Superior temporal gyrus (tissue), 1 donor: ENCODE measurements around the gene ADPRH.
"Not testable (repeated sequence)": the region's sequence is repeated elsewhere in the genome, so short reads cannot be mapped to it uniquely, and the experiment has no call there.

Source experiments
- DNase-seq: peaks from one replicate; pipeline ENCODE4 v3.0.0-alpha.2; 2016; ENCODE audit errors: extremely low spot score

Gene ADPRH

DNA sequence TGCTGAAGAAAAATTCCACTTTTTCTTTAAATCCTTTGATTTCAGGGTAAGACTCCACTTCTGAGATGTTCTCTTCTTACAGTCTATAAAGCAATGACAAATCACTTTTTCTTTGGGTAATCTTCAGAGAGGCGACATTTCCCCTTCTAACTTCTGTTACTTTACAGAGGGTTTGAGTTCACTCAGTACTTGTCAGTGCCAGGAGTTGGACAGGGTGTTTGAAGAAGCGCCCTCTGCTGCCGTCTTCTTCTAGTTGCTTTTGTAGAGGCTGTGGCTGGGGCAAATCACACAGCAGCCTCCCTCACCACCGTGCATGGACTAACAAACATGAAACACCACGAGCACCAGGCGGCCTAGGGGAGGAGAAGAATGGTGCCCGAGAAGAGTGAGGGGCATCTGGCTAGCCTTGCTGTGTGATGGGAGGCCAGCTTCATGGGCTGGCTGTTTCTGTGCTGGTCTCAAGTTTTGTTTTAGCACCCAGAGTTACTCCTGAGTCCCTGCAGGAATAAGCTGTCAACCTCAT is 19.8 kb upstream of the ADPRH start, which contains the start of gene CD80:
Gene CD80, minus strand, starts transcription at position 174 of the 523 bp plus-strand sequence. CDS start 1,886 bp downstream, outside the sequence.
- no peak for DNase-seq

DNA sequence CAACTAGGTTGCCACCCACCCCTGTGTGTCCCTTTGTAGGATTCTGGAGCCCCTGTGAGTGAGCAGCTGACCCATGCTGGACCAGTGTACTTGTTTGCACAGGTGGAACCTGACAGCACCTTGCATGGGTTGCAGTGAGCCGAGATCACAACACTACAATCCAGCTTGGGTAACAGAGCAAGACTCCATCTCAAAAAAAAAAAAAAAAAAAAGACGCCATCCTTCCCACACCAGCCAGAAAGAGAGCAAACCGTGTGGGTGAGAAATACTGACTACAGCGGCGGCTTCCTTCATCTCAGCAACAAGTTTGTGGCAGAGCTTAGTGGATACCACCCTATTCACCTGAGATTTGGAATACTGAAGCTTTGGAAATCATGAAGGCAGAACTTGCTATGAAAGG is 19.1 kb upstream of the ADPRH start:
- no peak for DNase-seq

DNA sequence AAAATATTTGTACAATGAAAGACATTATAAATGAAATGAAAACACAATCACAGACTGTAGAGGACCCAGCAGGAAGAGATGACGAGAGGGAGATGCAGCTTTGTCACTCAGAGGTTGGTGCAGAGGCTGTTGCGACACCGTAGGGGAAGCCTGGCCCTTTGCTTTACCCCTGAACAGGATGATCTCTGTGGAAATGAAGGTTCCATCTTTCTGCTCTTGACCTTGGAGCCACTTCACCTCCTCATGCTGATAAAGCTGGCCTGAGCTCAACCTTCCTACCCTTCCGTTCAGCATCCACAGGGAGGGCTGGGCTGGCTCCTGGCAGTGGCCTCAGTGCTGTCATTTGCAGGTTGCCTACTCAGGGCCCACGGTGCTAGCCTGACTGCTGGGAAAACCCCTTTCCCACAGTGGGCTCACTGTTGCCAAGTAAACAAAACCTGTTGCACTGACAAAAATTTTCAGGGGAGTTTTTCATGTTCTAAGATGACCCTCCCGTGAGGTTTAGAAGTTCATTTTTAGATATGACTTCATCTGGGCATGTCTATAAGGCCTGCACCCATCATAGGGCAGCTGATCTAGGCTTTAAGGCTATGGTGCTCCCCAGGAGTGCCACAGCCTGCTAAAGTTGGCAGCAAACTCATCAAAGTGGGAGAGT is 16.9 kb upstream of the ADPRH start:
- DNase-seq, result no peak

DNA sequence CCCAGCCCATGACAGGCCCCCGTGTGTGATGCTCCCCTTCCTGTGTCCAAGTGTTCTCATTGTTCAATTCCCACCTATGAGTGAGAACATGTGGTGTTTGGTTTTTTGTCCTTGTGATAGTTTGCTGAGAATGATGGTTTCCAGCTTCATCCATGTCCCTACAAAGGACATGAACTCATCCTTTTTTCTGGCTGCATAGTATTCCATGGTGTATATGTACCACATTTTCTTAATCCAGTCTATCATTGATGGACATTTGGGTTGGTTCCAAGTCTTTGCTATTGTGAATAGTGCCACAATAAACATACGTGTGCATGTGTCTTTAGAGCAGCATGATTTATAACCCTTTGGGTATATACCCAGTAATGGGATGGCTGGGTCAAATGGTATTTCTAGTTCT is 16.0 kb upstream of the ADPRH start:
- DNase-seq, result not testable (repeated sequence)

DNA sequence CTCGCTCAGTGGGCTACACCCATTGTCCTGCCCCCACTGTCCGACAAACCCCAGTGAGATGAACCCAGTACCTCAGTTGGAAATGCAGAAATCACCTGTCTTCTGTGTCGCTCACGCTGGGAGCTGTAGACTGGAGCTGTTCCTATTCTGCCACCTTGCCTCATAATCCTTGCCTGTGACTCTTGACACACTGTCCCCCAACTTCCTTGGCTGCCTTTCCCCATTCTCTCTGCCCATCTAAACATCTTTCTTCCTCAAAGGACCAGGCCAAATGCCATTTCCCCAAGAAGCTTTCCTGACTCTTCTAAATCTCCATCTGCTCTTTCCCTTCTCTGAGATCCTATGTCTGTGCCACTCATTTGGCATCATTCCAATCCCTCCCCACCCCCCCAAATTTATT is 10.1 kb upstream of the ADPRH start:
- DNase-seq, result no peak

DNA sequence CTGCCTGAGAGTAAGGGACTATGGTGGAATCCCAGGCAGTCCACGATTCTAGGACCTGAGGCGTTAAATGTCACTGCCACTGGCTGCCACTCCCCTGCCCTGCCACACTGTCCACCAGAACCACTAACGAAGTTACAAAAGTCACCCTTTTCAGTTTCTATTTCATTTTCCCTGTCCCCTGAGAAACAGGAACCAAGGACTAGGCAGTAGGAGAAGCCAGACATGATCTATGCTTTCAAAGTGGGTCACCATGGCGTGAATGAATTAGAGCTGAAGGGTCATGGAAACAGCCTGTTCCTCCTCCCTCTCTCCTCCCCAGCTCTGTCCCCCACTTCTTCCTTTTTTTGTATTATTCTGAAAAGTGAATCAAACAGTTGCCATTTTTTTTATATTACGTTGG is 9.1 kb upstream of the ADPRH start:
- DNase-seq, result no peak

DNA sequence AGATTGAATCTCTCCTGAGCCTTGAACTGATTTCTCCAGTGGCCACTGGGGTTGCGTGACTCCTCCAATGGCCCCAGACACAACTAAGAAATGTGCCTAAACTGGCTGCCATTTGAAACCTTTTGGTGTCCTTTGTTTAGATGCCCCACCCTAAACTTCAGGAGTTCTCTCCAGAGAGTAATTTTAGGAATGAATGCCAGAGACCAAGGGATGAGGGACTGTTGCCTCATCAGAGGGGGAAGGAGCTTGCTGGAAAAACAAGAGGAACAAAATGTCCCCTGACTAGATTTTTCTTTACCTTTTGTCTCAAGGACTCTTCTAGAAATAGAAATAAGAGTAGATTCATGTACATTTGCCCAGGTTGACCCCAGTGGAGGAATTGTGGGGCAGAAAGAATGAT is 8.1 kb upstream of the ADPRH start:
- DNase-seq, result no peak

DNA sequence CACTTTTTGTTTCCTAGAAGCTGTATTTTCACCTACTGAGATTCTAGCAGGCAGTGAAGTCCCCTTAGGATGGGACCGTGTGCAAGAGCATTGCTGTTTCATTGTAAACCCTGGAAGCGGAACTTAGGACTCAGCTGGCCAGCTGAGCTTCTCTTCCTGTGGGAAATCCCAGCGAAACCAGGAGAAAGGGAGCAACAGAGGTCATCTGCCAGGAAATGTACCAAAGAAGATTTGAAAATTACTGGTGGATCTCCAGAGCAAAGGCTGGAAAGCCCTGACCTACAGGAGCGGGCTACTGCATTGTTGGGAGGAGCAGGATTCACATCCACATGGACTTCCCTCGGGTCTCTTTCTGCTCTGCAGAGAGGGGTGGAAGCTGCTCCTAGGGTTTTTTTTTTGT is 7.6 kb upstream of the ADPRH start:
- no peak for DNase-seq

DNA sequence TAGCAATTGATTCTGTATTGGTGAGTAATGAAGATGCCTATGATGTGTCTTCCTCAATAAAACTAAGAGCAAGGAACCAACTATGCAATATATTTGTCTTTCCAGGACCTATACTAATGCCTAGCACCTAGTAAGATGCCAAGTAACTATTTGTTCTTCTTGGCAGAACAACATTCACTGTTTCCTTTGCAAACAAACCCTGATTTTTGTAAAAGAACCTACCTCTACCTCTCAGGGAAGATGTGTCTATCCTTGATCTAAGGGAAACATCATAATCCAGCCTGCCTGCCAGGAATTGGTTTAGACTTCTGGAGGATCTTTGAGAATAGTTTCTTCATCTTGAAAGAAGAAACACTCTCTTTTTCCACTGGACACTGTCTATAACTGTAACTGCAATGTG is 3.8 kb upstream of the ADPRH start:
- no peak for DNase-seq

DNA sequence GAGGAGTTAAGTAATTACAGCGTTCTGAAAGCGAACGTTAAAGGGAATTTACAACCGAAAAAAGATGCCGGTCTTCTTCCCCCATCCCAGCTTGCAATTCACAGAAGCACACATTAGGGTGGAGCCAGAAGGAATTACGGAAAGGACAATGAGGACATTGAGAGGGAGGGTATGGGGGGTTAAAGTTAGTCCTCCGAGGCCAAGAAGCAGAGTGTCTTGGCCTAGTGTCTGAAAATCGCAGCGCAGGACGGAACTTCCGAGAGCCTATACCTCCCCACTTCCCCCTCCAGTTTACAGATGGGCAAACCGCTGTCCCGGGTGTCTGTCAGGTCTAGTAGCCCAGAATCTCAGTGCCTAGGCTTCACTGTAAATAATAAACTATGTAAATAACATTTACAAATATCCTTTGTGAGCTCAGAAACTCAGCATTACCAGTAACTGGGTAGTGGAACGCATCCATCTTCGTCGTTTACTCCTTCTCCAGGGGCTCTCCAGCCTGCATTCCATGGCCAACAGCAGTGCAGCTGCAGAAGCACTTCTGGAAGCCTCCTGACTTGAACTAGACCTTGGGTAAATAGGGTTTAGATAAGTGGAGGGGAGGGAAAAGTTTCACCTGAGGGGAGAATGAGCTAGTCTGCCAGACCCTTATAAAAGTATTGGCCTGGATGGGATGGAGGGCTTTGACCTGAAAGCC is 922 bp downstream of the ADPRH start:
- no peak for DNase-seq

DNA sequence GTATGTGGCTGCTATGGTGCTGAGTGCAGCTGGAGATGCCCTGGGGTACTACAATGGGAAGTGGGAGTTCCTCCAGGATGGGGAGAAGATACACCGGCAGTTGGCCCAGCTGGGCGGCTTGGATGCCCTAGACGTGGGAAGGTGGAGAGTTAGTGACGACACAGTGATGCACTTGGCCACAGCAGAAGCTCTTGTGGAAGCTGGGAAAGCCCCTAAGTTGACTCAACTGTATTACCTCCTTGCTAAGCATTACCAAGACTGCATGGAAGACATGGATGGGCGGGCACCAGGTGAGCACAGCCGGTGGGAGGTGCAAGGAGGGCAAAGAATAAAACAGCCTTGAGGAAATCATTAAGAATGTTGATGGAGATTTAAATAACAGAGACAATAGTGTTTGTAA is 2.9 kb downstream of the ADPRH start:
- DNase-seq, result no peak

DNA sequence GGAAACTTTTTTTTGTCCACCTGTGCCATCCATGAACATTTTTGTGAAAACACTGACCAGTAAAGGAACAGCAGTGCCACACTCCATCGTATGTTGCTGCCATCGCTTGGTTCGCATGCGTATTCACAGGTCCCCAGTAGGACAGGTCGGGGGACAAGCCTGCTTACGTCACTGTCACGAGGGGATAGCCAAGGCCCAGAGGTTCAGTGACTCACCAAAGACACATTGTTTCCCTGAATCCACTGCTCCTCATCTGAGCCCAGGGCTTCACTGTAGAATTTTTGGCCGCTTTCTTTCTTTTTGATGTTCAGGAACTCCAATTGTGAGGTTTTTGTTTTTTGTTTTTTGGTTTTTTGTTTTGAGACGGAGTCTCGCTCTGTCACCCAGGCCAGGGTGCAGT is 5.9 kb downstream of the ADPRH start:
- no peak for DNase-seq

DNA sequence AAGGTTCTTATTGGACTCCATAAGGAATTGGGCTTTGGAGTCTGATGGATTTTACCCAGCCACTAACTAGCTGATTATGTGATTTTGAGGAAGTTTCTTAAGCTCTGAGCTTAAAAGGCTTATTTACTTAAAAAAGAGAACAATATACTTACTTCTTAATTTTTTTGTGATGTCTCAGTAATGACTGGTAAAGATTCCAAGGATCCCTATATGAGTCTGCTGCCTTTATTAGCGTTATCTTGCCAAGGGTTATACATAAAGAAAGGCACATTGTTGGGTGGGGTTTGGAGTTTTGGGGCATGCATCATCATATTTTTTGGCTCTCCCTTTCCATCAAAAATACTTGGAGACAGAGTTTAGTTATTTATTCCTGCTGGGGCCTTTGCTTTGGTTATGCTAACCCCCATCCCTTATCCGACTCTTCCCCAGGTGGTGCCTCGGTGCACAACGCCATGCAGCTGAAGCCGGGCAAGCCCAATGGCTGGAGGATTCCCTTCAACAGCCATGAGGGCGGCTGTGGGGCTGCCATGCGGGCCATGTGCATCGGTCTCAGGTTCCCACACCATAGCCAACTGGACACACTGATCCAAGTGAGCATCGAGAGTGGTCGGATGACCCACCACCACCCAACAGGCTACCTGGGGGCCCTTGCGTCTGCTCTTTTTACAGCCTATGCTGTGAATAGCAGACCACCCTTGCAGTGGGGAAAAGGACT is 6.7 kb downstream of the ADPRH start:
- no peak for DNase-seq

DNA sequence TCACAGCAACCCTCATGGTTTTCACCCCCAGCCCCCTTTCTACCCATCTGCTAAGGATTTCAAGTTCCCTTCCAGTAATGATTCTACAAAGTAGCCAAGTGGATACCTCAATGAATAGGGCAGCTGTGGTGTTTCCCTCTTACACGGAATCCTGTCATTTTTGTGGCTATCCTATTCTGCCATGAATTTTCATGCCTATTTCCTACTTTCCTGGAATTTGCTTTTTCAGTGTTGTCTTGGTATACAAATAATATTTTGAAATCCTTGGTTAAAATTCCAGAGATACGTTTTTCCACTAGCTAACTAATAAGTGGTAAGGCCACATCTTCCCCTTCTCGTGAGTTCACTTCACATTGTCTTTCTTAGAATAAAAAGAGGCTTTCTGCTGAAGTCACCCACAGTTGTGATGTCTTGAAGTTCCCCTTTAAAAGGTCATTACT is 7.5 kb downstream of the ADPRH start:
- DNase-seq, result no peak

DNA sequence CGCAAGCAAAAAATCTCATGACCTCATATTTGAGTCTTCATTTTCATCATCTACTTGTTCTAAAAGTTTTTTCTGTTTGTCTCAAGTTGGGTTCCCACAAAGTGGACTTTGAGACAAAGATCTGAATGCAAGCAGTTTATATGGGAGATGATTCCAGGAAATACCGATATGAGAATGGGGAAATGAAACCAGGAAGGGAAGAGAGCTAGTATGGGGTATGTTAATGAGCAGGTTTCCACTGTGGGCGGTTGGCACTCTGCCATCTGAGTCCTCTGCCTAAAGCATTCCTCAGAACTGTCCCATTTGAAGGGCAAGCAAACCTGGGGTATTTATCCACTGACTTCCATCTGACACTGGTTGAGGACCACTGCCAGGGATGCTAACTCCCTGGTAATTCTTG is 8.8 kb downstream of the ADPRH start:
- DNase-seq, result peak; percentile 30

DNA sequence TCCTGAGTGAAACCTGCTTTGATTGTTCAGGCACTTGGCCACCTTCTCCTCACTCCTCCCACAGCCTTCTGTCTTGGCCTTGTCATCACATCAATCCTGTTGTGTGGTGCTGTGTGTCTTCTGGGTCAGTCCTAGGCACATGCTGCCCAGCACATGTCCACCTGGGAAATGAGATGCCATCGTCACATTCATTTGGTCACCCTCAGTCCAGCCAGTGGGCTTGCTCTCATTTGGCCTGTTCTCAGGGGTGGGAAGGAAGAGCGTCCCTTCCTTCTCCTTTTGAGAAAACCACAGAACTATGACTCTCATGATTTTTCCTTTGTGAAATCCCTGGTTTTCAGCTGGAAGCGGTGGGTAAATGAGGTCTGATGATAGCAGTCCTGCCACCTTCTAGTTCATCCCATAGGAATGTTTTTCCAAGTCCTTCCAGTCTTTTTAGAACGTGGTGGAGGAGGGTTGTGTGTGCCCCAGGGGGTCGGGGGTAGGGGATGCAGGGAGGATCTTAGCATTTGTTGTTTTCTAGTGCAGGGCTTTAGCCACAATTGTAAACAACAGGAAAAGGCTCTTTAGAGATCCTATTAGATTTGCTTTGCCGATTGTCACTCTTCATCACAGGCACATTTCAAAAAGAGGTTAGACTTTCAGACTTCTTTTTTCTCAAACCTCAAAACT is 9.9 kb downstream of the ADPRH start:
- DNase-seq, result no peak

DNA sequence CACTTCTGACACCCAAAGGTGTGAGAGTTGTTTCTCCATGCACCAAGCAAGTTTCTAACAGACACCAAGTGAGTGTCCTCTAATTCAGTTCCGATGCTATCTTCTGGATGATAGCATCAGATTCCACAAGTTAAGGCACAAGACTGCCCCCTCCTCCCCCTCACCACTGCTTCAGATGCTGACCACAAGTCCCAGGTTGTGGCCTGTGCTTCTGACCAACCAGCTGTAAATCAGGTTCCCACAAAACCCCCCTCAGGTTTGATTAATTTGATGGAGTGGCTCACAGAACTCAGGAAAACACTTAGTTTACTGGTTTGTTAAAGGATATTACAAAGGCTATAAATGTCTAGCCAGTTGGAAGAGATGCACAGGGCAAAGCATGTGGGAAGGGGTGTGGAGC is 11.4 kb downstream of the ADPRH start:
- DNase-seq, result no peak

DNA sequence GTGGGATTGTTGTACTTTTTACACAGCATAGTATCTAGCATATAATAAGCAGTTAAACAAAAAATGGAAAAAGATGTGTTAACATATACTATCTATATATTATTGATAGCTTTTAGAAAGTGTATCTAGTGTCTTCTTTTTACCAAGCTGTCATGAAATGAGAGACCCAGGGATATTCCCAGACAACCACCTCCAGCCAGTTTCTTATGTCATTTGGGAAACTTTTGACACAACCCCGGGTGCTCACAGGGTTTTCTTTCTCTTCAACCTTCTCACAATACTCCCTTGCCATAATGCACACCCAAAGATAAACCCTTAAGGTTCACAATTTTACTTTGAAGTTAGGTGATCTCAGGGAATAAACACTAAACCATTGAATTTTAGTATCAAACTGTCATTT is 13.6 kb downstream of the ADPRH start:
- DNase-seq, result no peak

DNA sequence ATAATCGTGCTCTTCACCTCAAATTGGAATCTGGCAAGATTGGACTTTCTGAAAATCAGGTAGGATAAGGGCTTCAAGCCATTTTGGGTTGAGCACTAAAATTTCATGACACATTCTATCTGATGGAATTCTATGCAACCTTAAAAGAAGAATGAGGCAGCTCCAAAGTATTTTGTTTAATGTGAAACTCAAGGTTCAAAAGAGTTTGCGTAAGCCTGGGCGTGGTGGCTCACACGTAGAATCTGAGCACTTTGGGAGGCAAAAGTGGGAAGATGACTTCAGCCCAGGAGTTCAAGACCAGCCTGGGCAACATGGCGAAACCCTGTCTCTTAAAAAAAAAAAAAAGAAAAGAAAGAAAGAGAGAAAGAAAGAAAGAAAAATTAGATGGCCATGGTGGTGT is 14.8 kb downstream of the ADPRH start:
- DNase-seq, result no peak

DNA sequence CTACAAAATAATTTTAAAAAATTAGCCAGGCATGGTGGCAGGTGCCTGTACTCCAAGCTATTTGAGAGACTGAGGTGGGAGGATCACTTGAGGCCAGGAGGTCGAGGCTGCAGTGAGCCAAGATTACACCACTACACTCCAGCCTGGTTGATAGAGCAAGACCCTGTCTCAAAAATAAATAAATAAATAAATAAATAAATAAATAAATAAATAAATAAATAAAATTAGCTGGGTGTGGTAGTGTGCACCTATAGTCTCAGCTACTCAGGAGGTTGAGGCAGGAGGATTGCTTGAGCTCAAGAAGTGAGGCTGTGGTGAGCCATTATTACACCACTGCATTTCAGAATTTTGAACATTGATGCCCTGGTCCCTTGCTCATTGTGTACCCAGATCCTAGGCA is 15.6 kb downstream of the ADPRH start:
- DNase-seq, result not testable (repeated sequence)

DNA sequence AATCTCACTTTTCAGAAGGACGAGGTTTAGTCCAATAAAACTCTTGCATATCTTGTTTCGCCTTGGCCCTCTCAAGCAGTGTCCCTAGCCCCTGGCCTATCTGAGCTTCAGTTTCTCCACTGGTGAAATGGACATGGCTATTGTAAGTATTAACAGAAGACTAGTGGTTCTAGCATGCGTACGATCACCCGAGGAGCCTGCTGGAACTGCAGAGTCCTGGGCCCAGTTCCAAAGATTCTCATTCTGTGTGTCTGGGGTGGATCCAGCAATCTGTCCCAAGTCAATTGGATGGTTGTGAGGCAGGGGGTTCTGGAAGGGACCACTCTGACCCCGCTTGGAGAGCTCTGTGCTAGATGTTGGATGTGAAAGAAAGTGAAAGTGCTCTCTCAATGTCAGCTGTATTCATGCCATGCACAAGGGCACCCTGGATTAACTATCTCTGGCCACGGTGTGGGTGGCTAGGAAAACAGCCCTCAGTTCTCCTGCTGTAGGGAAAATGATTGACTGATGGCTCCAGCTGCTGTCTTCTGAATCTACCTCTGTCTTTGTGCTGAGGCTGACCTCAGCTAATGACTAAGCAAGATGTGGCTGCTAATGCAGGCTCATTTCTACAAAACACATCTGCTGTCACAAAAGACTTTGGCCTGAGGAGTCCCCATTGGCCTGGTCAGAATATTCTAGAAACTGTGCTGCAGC is 16.5 kb downstream of the ADPRH start:
- DNase-seq, result no peak

DNA sequence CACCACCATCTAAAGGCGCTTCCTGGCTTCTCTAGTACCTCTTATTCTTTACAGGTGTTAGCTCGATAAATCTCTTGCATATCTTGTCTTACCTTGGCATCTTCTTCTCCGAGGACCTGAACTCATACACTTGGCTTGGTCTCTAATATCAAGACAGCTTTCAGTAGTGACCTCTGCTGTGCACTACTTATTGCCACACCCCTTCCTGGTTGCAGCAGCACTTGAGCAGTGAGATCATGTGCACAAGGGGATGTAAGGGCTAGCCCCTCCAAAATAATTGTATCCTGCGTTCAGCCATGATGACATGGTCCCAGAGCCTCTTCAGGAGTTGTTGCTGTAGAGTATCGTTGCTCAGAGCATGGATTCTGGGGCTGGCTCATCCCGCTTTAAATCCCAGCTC is 17.1 kb downstream of the ADPRH start:
- no peak for DNase-seq
